ENCODE data around the gene ZNF358.
A peak's percentile ranks its signal among the peaks of the same experiment; 100 is the strongest.

Gene ZNF358

GRCh38 chr19:7480222-7480969 is 35.5 kb upstream of the ZNF358 start:
- H3K4me3 ChIP-seq: no peak overlapping the region
- DNase-seq (ENCODE audit: low spot score in 2 of 2): no peak
- H3K4me1 ChIP-seq: no peaks in the 10 kb centered on the region; the same call in 1 of the 2 replicates
- H3K9me3 ChIP-seq: no peaks in the 10 kb centered on the region
- in situ Hi-C loops (cut with MboI; ENCODE audit: low sequenced_read_pairs): no loop called here
- H3K27me3 ChIP-seq (ENCODE audit: low read depth): no peaks in the 10 kb centered on the region
- H3K36me3 ChIP-seq (replicated peaks): no peaks in the 10 kb centered on the region

GRCh38 chr19:7480970-7481255 is 35.0 kb upstream of the ZNF358 start:
- in situ Hi-C loops (cut with MboI; ENCODE audit: low sequenced_read_pairs): no loop called here
- Histone ChIP-seq H3K36me3 (replicated peaks) (no peaks in the 10 kb centered on the region), H3K9me3 (no peaks in the 10 kb centered on the region), H3K27me3 (ENCODE audit: low read depth) (no peaks in the 10 kb centered on the region), H3K4me1 (no peaks in the 10 kb centered on the region; the same call in 1 of the 2 replicates), H3K4me3 (no peak overlapping the region)
- no peak for DNase-seq (ENCODE audit: low spot score in 2 of 2)

- no peak overlapping the region for H3K4me3 ChIP-seq
- no peaks in the 10 kb centered on the region; the same call in 1 of the 2 replicates for H3K4me1 ChIP-seq
- H3K9me3 ChIP-seq: no peaks in the 10 kb centered on the region
- H3K36me3 ChIP-seq (replicated peaks): no peaks in the 10 kb centered on the region
- no peaks in the 10 kb centered on the region for H3K27me3 ChIP-seq (ENCODE audit: low read depth)
- in situ Hi-C loops (cut with MboI; ENCODE audit: low sequenced_read_pairs): no loop called here
- DNase-seq (ENCODE audit: low spot score in 2 of 2): peak in 1 of 2 experiments; percentile 53
Observed at GRCh38 chr19:7482584-7483439, 33.1 kb upstream of the ZNF358 start.

- no peaks in the 10 kb centered on the region for H3K27me3 ChIP-seq (ENCODE audit: low read depth)
- in situ Hi-C loops (cut with MboI; ENCODE audit: low sequenced_read_pairs): no loop called here
Observed at GRCh38 chr19:7483720-7484201, 32.1 kb upstream of the ZNF358 start.

GRCh38 chr19:7486923-7487322 is 29.0 kb upstream of the ZNF358 start:
- Histone ChIP-seq H3K27me3 (ENCODE audit: low read depth) (no peaks in the 10 kb centered on the region), H3K4me3 (no peak overlapping the region), H3K36me3 (replicated peaks) (no peaks in the 10 kb centered on the region), H3K9me3 (no peaks in the 10 kb centered on the region), H3K4me1 (peaks cover 9% of the 10 kb centered on the region)
- in situ Hi-C loops (cut with MboI; ENCODE audit: low sequenced_read_pairs): no loop called here
- no peak for DNase-seq (ENCODE audit: low spot score in 2 of 2)

More at GRCh38 chr19:7483720-7484201, 32.1 kb upstream of the ZNF358 start:
- Histone ChIP-seq H3K9me3 (no peaks in the 10 kb centered on the region), H3K36me3 (replicated peaks) (no peaks in the 10 kb centered on the region), H3K4me1 (peaks cover 4% of the 10 kb centered on the region; the same call in 1 of the 2 replicates), H3K4me3 (no peak overlapping the region)
- DNase-seq (ENCODE audit: low spot score in 2 of 2): no peak

GRCh38 chr19:7488736-7489353 is 27.1 kb upstream of the ZNF358 start, which contains the start of gene PEX11G:
TSS of gene PEX11G (minus strand) at chr19:7489035. CDS start at chr19:7489010, 25 bp downstream.
- Histone ChIP-seq H3K4me3 (peak within 1 kb of the TSS; percentile 56), H3K27me3 (ENCODE audit: low read depth) (no peaks in the 10 kb centered on the region), H3K9me3 (no peaks in the 10 kb centered on the region), H3K4me1 (peaks cover 9% of the 10 kb centered on the region), H3K36me3 (replicated peaks) (no peaks in the 10 kb centered on the region)
- DNase-seq (ENCODE audit: low spot score in 2 of 2): peak; percentile 91 to 94
- in situ Hi-C loops (cut with MboI; ENCODE audit: low sequenced_read_pairs): no loop called here

GRCh38 chr19:7489609-7490044 is 26.3 kb upstream of the ZNF358 start:
- no peak for DNase-seq (ENCODE audit: low spot score in 2 of 2)
- Histone ChIP-seq H3K36me3 (replicated peaks) (no peaks in the 10 kb centered on the region), H3K27me3 (ENCODE audit: low read depth) (no peaks in the 10 kb centered on the region), H3K4me1 (peaks cover 9% of the 10 kb centered on the region), H3K4me3 (no peak overlapping the region), H3K9me3 (no peaks in the 10 kb centered on the region)
- in situ Hi-C loops (cut with MboI; ENCODE audit: low sequenced_read_pairs): no loop called here

GRCh38 chr19:7492142-7492541 is 23.8 kb upstream of the ZNF358 start:
- no peak overlapping the region for H3K4me3 ChIP-seq
- DNase-seq (ENCODE audit: low spot score in 2 of 2): no peak
- in situ Hi-C loops (cut with MboI; ENCODE audit: low sequenced_read_pairs): no loop called here
- no peaks in the 10 kb centered on the region for H3K27me3 ChIP-seq (ENCODE audit: low read depth)
- peaks cover 9% of the 10 kb centered on the region for H3K4me1 ChIP-seq
- H3K36me3 ChIP-seq (replicated peaks): no peaks in the 10 kb centered on the region
- no peaks in the 10 kb centered on the region for H3K9me3 ChIP-seq

GRCh38 chr19:7492558-7492957 is 23.3 kb upstream of the ZNF358 start:
- Histone ChIP-seq H3K9me3 (no peaks in the 10 kb centered on the region), H3K4me3 (no peak overlapping the region), H3K36me3 (replicated peaks) (no peaks in the 10 kb centered on the region), H3K27me3 (ENCODE audit: low read depth) (no peaks in the 10 kb centered on the region), H3K4me1 (peaks cover 9% of the 10 kb centered on the region)
- no peak for DNase-seq (ENCODE audit: low spot score in 2 of 2)
- in situ Hi-C loops (cut with MboI; ENCODE audit: low sequenced_read_pairs): no loop called here

GRCh38 chr19:7494416-7495098 is 21.3 kb upstream of the ZNF358 start:
- Histone ChIP-seq H3K9me3 (no peaks in the 10 kb centered on the region), H3K27me3 (ENCODE audit: low read depth) (no peaks in the 10 kb centered on the region), H3K4me3 (no peak overlapping the region), H3K4me1 (no peaks in the 10 kb centered on the region), H3K36me3 (replicated peaks) (no peaks in the 10 kb centered on the region)
- in situ Hi-C loops (cut with MboI; ENCODE audit: low sequenced_read_pairs): no loop called here
- DNase-seq (ENCODE audit: low spot score in 2 of 2): no peak

- in situ Hi-C loops (cut with MboI; ENCODE audit: low sequenced_read_pairs): no loop called here
- Histone ChIP-seq H3K36me3 (replicated peaks) (no peaks in the 10 kb centered on the region), H3K4me1 (peaks cover 6% of the 10 kb centered on the region; the same call in 1 of the 2 replicates), H3K27me3 (ENCODE audit: low read depth) (no peaks in the 10 kb centered on the region), H3K9me3 (no peaks in the 10 kb centered on the region), H3K4me3 (no peak overlapping the region)
- DNase-seq (ENCODE audit: low spot score in 2 of 2): peak; percentile 19 to 53
Observed at GRCh38 chr19:7497292-7497691, 18.6 kb upstream of the ZNF358 start.

- peak; percentile 77 to 89 for DNase-seq (ENCODE audit: low spot score in 2 of 2)
- H3K4me3 ChIP-seq: peak overlapping the region; percentile 30
- no peaks in the 10 kb centered on the region for H3K36me3 ChIP-seq (replicated peaks)
- peaks cover 14% of the 10 kb centered on the region; the same call in 1 of the 2 replicates for H3K4me1 ChIP-seq
- in situ Hi-C loops (cut with MboI; ENCODE audit: low sequenced_read_pairs): no loop called here
- H3K9me3 ChIP-seq: no peaks in the 10 kb centered on the region
- no peaks in the 10 kb centered on the region for H3K27me3 ChIP-seq (ENCODE audit: low read depth)
Observed at GRCh38 chr19:7500811-7501450, 15.0 kb upstream of the ZNF358 start.

GRCh38 chr19:7502552-7502951 is 13.4 kb upstream of the ZNF358 start:
- DNase-seq (ENCODE audit: low spot score in 2 of 2): no peak
- H3K9me3 ChIP-seq: peaks cover 2% of the 10 kb centered on the region; the same call in 1 of the 2 replicates
- in situ Hi-C loops (cut with MboI; ENCODE audit: low sequenced_read_pairs): no loop called here
- H3K27me3 ChIP-seq (ENCODE audit: low read depth): no peaks in the 10 kb centered on the region
- peaks cover 18% of the 10 kb centered on the region; the same call in 1 of the 2 replicates for H3K4me1 ChIP-seq
- H3K36me3 ChIP-seq (replicated peaks): no peaks in the 10 kb centered on the region
- H3K4me3 ChIP-seq: no peak overlapping the region

All from HAP-1 (cell line).